Lower leg skin (tissue), 3 donors: ENCODE measurements around the gene ITGA2B.

ENCODE experiments used
- POLR2A ChIP-seq, 2 donors: fragments of 450-650 bp; IDR thresholded peaks; one replicate each; pipeline ENCODE4 v1.6.1; 2016 to 2017; ENCODE audit warnings: antibody characterized with exemption in 2 of 2, mild to moderate bottlenecking in 1 of 2, moderate library complexity in 1 of 2
- TF ChIP-seq, protein P1 (sequence below), 3 donors: fragments of 450-650 bp; IDR thresholded peaks; one replicate each; pipeline ENCODE4 v1.5.1; 2016; ENCODE audit warnings: antibody characterized with exemption in 3 of 3, mild to moderate bottlenecking in 3 of 3, moderate library complexity in 2 of 3

DNA sequence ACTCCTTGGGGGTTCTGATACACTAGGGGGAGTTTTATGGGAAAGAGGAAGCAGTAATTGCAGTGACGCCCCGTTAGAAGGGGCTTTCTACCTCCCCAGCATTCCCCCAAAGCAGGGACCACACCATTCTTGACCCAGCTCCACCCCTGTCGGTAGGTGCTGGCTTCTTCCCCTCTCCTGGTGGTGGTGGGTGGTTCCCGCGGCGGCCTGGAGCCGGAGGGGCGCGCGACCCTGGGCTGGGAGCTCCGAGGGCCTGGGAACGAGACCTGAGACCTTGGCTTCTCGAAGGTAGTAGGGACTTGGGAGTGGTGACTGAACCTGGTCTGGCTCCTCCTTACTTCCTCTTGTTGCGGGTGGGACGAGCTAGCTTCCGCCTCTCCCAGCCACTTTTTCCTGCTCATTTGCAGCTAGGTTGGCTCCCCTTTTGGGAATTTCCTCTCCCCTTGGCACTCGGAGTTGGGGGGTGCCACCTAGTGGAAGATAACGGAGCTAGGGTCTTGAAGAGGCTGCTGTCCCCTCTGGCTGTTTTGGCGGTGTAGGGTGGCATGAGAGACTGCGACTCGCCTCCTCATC lies 43.9 kb downstream of the ITGA2B start:
- TF ChIP-seq, protein P1, sequence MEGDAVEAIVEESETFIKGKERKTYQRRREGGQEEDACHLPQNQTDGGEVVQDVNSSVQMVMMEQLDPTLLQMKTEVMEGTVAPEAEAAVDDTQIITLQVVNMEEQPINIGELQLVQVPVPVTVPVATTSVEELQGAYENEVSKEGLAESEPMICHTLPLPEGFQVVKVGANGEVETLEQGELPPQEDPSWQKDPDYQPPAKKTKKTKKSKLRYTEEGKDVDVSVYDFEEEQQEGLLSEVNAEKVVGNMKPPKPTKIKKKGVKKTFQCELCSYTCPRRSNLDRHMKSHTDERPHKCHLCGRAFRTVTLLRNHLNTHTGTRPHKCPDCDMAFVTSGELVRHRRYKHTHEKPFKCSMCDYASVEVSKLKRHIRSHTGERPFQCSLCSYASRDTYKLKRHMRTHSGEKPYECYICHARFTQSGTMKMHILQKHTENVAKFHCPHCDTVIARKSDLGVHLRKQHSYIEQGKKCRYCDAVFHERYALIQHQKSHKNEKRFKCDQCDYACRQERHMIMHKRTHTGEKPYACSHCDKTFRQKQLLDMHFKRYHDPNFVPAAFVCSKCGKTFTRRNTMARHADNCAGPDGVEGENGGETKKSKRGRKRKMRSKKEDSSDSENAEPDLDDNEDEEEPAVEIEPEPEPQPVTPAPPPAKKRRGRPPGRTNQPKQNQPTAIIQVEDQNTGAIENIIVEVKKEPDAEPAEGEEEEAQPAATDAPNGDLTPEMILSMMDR (IDR thresholded peaks at IDR 0.05) = no peak
- TF ChIP-seq POLR2A (IDR thresholded peaks at IDR 0.05) = no peak
